Activated B cell treated with CpG ODN at 0.5 μM for 24 hours (primary cell): ENCODE results near the gene ENKUR. TPM values are rescaled to one million over a fixed set of nuclear protein-coding genes. Genes with fewer than 3 reads are reported as not detected.

Source experiments
- ATAC-seq: fragments of 200-7000 bp; cut with Tn5 transposase; one replicate; pipeline ENCODE4 v1.10.0; 2021; ENCODE audit warnings: low read depth, mild to moderate bottlenecking, moderate library complexity
- CTCF ChIA-PET: fragments of 350-600 bp; sonication (Branson Sonifier 250); formaldehyde crosslinking; loops from one replicate; lab custom pipeline; 2021; ENCODE audit warnings: antibody characterized with exemption; lab: Charles Lee
- POLR2A ChIA-PET: fragments of 350-600 bp; sonication (Branson Sonifier 250); formaldehyde crosslinking; loops from one replicate; lab custom pipeline; 2021; ENCODE audit warnings: antibody characterized with exemption; lab: Charles Lee
- DNase-seq: peaks from one replicate; pipeline ENCODE4 v3.0.0; 2022
- H3K27ac Mint-ChIP-seq: one replicate; pipeline ENCODE4 v1.8.0; 2020; ENCODE audit warnings: mixed read lengths
- H3K27me3 Mint-ChIP-seq: one replicate; pipeline ENCODE4 v1.8.0; 2021; ENCODE audit warnings: mixed read lengths
- H3K36me3 Mint-ChIP-seq: one replicate; pipeline ENCODE4 v1.8.0; 2021; ENCODE audit warnings: low read depth, mixed read lengths
- H3K4me1 Mint-ChIP-seq: one replicate; pipeline ENCODE4 v1.8.0; 2021; ENCODE audit warnings: mixed read lengths
- H3K4me3 Mint-ChIP-seq: one replicate; pipeline ENCODE4 v1.8.0; 2020; ENCODE audit warnings: mild to moderate bottlenecking, mixed read lengths
- H3K9me3 Mint-ChIP-seq: one replicate; pipeline ENCODE4 v1.8.0; 2020; ENCODE audit warnings: mixed read lengths
- CTCF ChIP-seq: fragments of 200-600 bp; IDR thresholded peaks from one replicate; pipeline ENCODE4 v1.8.0; 2022; ENCODE audit warnings: antibody characterized with exemption, mild to moderate bottlenecking
- intact Hi-C: fragments of 100-400 bp; cut with micrococcal nuclease; formaldehyde crosslinking; loops from one replicate; pipeline ENCODE4 v1.15.1; 2024
- total RNA-seq: library from RNA; stranded (reverse); gene quantifications from 2 replicates; pipeline ENCODE4 v1.2.3, GENCODE V29; 2022

ENKUR gene
- total RNA-seq, 1 donor from 2014 or later, result not detected

DNA sequence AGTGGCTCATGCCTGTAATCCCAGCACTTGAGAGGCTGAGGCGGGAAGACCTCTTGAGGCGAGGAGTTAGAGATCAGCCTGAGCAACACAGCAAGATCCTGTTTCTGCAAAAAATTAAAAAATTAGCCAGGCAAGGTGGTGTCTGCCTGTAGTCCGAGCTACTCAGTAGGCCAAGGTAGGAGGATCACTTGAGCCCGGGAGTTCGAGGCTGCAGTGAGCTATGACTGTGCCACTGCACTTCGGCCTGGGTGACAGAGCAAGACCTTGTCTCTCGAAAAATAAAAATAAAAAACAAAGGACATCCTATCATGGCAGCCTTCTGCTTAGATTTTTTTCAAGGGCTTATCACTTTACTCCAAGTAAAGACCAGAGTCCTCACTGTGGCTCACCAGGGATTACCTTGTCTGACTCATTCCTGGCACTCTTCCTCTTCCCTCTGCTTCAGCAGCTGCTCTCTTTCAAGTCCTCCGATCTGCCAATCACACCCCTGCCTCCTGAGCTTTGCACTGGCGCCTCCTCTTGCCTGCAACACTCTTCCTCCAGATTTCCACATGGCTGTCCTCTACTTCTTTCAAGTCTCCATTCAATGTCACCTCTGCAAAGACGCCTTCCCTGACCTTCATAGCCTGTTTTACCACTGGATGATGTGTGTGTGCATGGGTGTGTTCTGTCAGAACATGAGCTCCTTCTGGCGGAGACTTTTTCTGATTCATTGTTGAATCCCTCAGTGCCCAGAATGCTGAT is 71.3 kb downstream of the ENKUR start:
- Mint-ChIP-seq H3K36me3 (no peaks in the 10 kb centered on the region), H3K4me3 (no peak overlapping the region), H3K27ac (no peak overlapping the region), H3K27me3 (no peaks in the 10 kb centered on the region), H3K9me3 (no peaks in the 10 kb centered on the region), H3K4me1 (no peaks in the 10 kb centered on the region)
- POLR2A ChIA-PET, result no interaction called here
- intact Hi-C loops, result no loop called here
- DNase-seq, result no peak
- TF ChIP-seq CTCF, result no peak
- ATAC-seq, result no peak
- CTCF ChIA-PET, result no interaction called here

DNA sequence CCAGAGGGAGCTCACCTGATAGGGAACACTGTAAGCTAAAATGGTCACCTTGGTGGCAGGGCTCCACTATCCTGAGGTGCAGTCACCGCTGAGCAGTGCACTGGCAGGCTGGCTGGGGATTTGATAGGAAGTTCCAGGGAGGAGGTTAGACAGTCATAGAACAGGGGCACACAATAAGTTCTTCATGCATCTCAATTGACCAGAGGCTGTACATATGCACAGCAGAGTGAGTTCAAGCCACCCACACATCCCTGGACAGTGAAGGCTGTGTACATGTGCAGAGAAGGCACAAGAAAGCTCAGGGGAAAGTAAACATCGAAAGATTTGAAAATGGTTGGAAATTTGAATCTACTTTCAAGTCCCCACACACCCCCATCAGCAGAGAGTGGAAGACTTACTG is 77.4 kb downstream of the ENKUR start:
- Mint-ChIP-seq H3K9me3 (peaks cover 2% of the 10 kb centered on the region), H3K36me3 (no peaks in the 10 kb centered on the region), H3K27me3 (no peaks in the 10 kb centered on the region), H3K4me3 (no peak overlapping the region), H3K27ac (no peak overlapping the region), H3K4me1 (no peaks in the 10 kb centered on the region)
- TF ChIP-seq CTCF, result no peak
- DNase-seq, result no peak
- ChIA-PET CTCF (no interaction called here), POLR2A (no interaction called here)
- no peak for ATAC-seq
- intact Hi-C loops, result no loop called here

DNA sequence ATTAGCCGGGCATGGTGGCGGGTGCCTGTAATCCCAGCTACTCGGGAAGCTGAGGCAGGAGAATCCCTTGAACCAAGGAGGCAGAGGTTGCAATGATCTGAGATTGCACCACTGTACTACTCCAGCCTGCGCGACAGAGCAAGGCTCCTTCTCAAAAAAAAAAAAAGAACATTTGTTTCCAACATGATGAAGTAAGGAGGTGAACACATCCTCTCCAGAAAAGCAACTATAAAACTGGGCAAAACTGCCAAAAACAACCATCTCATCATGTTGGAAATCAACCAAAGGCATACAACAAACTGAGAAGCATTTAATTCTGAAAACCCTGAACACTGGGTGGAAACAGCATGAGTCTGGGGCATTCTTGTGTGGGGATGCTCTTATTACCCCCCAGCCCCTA is 77.9 kb downstream of the ENKUR start:
- Mint-ChIP-seq H3K36me3 (no peaks in the 10 kb centered on the region), H3K27ac (no peak overlapping the region), H3K9me3 (peaks cover 2% of the 10 kb centered on the region), H3K4me3 (no peak overlapping the region), H3K4me1 (no peaks in the 10 kb centered on the region), H3K27me3 (no peaks in the 10 kb centered on the region)
- ATAC-seq (no peak), DNase-seq (no peak)
- CTCF ChIA-PET, result no interaction called here
- intact Hi-C loops, result no loop called here
- POLR2A ChIA-PET, result no interaction called here
- TF ChIP-seq CTCF, result no peak

- POLR2A ChIA-PET, result no interaction called here
- Mint-ChIP-seq H3K4me1 (no peaks in the 10 kb centered on the region), H3K4me3 (no peak overlapping the region), H3K9me3 (peaks cover 2% of the 10 kb centered on the region), H3K27ac (no peak overlapping the region), H3K36me3 (no peaks in the 10 kb centered on the region), H3K27me3 (no peaks in the 10 kb centered on the region)
- intact Hi-C loops, result no loop called here
- DNase-seq (no peak), ATAC-seq (no peak)
- CTCF ChIA-PET, result no interaction called here
- no peak for TF ChIP-seq CTCF
Observed at GRCh38 chr10:24935504-24936292, 80.3 kb downstream of the ENKUR start.

Other genes with a start within 250 kb of the ENKUR start
- gene PRTFDC1, start 63.6 kb downstream of the ENKUR start, total RNA-seq, result not detected in 2 replicates
- 3.8 TPM in 2 replicates for gene THNSL1, start 454 bp upstream of the ENKUR start, total RNA-seq
- gene GPR158, start 158.8 kb upstream of the ENKUR start, total RNA-seq, result not detected in 2 replicates